HG02759 (cell line): ENCODE data around the gene CCDC80.
"Not testable (repeated sequence)": the region's sequence is repeated elsewhere in the genome, so short reads cannot be mapped to it uniquely, and the experiment has no call there.

Experiments
- ATAC-seq: cut with Tn5 transposase; IDR thresholded peaks from one replicate; pipeline ENCODE4 v1.9.1; 2021; ENCODE audit warnings: mild to moderate bottlenecking, moderate library complexity; ENCODE audit not compliant: unreplicated experiment

CCDC80 gene

GRCh38 chr3:112597945-112598344, 43.0 kb downstream of the CCDC80 start:
- ATAC-seq, result no peak

- no peak for ATAC-seq
These were observed 46.1 kb downstream of the CCDC80 start for GRCh38 chr3:112594856-112595255.

- ATAC-seq, result no peak
These were observed 47.7 kb downstream of the CCDC80 start for GRCh38 chr3:112593258-112593657.

- no peak for ATAC-seq
These were observed 53.6 kb downstream of the CCDC80 start for GRCh38 chr3:112587336-112587735.

GRCh38 chr3:112585782-112586181, 55.2 kb downstream of the CCDC80 start:
- ATAC-seq, result no peak

- no peak for ATAC-seq
These were observed 57.8 kb downstream of the CCDC80 start for GRCh38 chr3:112583105-112583504.

- ATAC-seq, result no peak
These were observed 58.6 kb downstream of the CCDC80 start for GRCh38 chr3:112582244-112582874.

GRCh38 chr3:112579697-112580096, 61.2 kb downstream of the CCDC80 start:
- no peak for ATAC-seq

GRCh38 chr3:112579232-112579631, 61.7 kb downstream of the CCDC80 start:
- no peak for ATAC-seq

GRCh38 chr3:112572701-112573100, 68.2 kb downstream of the CCDC80 start:
- no peak for ATAC-seq

GRCh38 chr3:112569265-112569664, 71.7 kb downstream of the CCDC80 start:
- no peak for ATAC-seq

GRCh38 chr3:112568642-112569041, 72.3 kb downstream of the CCDC80 start:
- no peak for ATAC-seq

- no peak for ATAC-seq
These were observed 76.0 kb downstream of the CCDC80 start for GRCh38 chr3:112564940-112565305.

- not testable (repeated sequence) for ATAC-seq
These were observed 76.5 kb downstream of the CCDC80 start for GRCh38 chr3:112564247-112564939.

GRCh38 chr3:112561734-112562529, 79.0 kb downstream of the CCDC80 start, which contains the start of the genes ATG3 and SLC35A5:
Gene ATG3, minus strand, starts transcription at chr3:112561962. Its CDS starts 434 bp downstream, at chr3:112561528.
Gene SLC35A5, plus strand, starts transcription at chr3:112562045. Its CDS starts 1,359 bp downstream, at chr3:112563404.
- peak; percentile 82 for ATAC-seq

GRCh38 chr3:112561484-112561733, 79.5 kb downstream of the CCDC80 start:
- peak; percentile 53 for ATAC-seq

- ATAC-seq, result peak; percentile 26
These were observed 80.0 kb downstream of the CCDC80 start for GRCh38 chr3:112560721-112561483.

GRCh38 chr3:112560307-112560706, 80.6 kb downstream of the CCDC80 start:
- ATAC-seq, result no peak

GRCh38 chr3:112557976-112558375, 83.0 kb downstream of the CCDC80 start:
- ATAC-seq, result no peak

- no peak for ATAC-seq
These were observed 85.3 kb downstream of the CCDC80 start for GRCh38 chr3:112555535-112556170.

- no peak for ATAC-seq
These were observed 90.1 kb downstream of the CCDC80 start for GRCh38 chr3:112550859-112551258.
